ENCODE results near the gene SUN2.

Gene SUN2

GRCh38 chr22:38753948-38754750, 1.6 kb downstream of the SUN2 start:
- peak in 1 of 5 donors; percentile 60 for DNase-seq

- DNase-seq = peak; percentile 53 to 89 (median 67)
Observed at GRCh38 chr22:38751422-38752346, 4.1 kb downstream of the SUN2 start.

GRCh38 chr22:38751066-38751421, 4.8 kb downstream of the SUN2 start:
- no peak for DNase-seq

GRCh38 chr22:38750638-38751037, 5.2 kb downstream of the SUN2 start:
- DNase-seq = no peak

- no peak for DNase-seq
Observed at GRCh38 chr22:38750104-38750503, 5.7 kb downstream of the SUN2 start.

- no peak for DNase-seq
Observed at GRCh38 chr22:38748487-38749136, 7.2 kb downstream of the SUN2 start.

GRCh38 chr22:38745676-38746460, 9.9 kb downstream of the SUN2 start:
- no peak for DNase-seq

- DNase-seq = no peak
Observed at GRCh38 chr22:38744981-38745380, 10.8 kb downstream of the SUN2 start.

GRCh38 chr22:38742176-38742942, 13.4 kb downstream of the SUN2 start:
- DNase-seq = no peak

- DNase-seq = no peak
Observed at GRCh38 chr22:38741576-38741975, 14.2 kb downstream of the SUN2 start.

GRCh38 chr22:38741166-38741565, 14.6 kb downstream of the SUN2 start:
- no peak for DNase-seq

- no peak for DNase-seq
Observed at GRCh38 chr22:38740754-38741153, 15.0 kb downstream of the SUN2 start.

GRCh38 chr22:38740116-38740723, 15.6 kb downstream of the SUN2 start:
- no peak for DNase-seq

GRCh38 chr22:38739300-38740055, 16.3 kb downstream of the SUN2 start:
- DNase-seq = no peak

GRCh38 chr22:38738475-38739070, 17.2 kb downstream of the SUN2 start:
- DNase-seq = no peak

- no peak for DNase-seq
Observed at GRCh38 chr22:38737302-38738060, 18.3 kb downstream of the SUN2 start.

GRCh38 chr22:38736257-38736570, 19.6 kb downstream of the SUN2 start:
- DNase-seq = no peak

GRCh38 chr22:38735465-38736256, 20.1 kb downstream of the SUN2 start:
- no peak for DNase-seq

GRCh38 chr22:38735126-38735464, 20.7 kb downstream of the SUN2 start:
- no peak for DNase-seq
